ENCODE data around the gene LSAMP. TPM values are rescaled to one million over a fixed set of nuclear protein-coding genes. Genes with fewer than 3 reads are reported as not detected.

Gene LSAMP
- total and polyA plus RNA-seq, 2 experiments from 2014 or later: 4.6 to 6.0 TPM

DNA sequence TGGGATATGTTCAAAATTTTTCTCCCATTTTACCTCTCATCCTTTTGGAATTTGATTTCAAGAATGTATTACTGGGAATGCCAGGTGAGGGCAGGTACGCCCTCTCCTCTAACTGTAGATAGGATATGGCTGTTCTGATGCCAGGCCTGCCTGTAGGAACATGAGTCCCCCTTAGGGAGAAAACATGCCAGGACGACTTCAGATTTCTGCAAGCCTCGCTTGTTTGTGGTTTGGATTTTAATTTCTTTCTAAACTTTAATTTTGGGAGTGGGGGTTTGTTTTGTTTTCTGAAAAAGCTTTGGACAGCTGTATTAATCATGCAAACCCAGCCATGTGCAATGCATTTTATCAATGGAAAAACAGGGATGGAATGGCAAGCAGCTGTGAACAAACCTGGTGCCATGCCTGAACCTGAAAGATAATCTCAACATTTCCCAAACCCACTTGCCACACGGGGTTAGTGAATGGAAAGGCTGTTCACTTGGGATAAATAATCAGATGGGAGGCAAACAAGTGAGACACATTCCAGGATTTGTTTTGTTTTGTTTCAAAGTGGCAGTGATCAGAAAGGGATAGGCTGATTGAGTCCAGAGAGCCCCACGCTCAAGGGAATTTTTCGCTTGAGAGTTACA lies 614.4 kb downstream of the LSAMP start:
- no peaks in the 10 kb centered on the region for H3K27me3 ChIP-seq
- no peak overlapping the region for H3K4me3 ChIP-seq
- TF ChIP-seq, protein P1, sequence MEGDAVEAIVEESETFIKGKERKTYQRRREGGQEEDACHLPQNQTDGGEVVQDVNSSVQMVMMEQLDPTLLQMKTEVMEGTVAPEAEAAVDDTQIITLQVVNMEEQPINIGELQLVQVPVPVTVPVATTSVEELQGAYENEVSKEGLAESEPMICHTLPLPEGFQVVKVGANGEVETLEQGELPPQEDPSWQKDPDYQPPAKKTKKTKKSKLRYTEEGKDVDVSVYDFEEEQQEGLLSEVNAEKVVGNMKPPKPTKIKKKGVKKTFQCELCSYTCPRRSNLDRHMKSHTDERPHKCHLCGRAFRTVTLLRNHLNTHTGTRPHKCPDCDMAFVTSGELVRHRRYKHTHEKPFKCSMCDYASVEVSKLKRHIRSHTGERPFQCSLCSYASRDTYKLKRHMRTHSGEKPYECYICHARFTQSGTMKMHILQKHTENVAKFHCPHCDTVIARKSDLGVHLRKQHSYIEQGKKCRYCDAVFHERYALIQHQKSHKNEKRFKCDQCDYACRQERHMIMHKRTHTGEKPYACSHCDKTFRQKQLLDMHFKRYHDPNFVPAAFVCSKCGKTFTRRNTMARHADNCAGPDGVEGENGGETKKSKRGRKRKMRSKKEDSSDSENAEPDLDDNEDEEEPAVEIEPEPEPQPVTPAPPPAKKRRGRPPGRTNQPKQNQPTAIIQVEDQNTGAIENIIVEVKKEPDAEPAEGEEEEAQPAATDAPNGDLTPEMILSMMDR (IDR thresholded peaks at IDR 0.05; ENCODE audit: low read depth, low read length): no peak
- no peaks in the 10 kb centered on the region for H3K9me3 ChIP-seq (ENCODE audit: low read depth)
- no peaks in the 10 kb centered on the region for H3K36me3 ChIP-seq
- DNase-seq (ENCODE audit: low read depth in 1 of 2, low spot score in 1 of 2): no peak
- H3K4me1 ChIP-seq (ENCODE audit: low read depth): no peaks in the 10 kb centered on the region
- H3K27ac ChIP-seq: no peak overlapping the region

DNA sequence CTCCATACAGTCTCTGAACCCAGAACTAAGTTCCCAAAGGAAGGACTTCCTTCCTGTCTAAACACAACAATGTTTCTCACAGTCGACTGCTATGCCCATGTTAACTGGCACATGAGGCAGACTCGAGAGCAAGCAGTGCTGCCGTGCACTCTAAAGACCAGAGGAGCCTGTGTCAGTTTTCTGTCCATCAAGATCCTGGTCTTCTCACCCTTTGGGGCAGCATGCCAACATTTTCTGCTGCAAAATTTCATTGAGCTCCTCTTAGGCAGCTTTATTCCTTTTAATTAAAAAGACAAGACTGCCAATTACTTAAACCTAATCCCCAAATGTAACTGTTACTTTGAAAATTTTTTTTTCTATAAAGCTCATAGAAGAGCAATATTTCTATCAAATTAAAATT lies 616.9 kb downstream of the LSAMP start:
- H3K9me3 ChIP-seq (ENCODE audit: low read depth): no peaks in the 10 kb centered on the region
- H3K27me3 ChIP-seq: no peaks in the 10 kb centered on the region
- no peak overlapping the region for H3K27ac ChIP-seq
- H3K4me3 ChIP-seq: no peak overlapping the region
- no peak for DNase-seq (ENCODE audit: low read depth in 1 of 2, low spot score in 1 of 2)
- H3K36me3 ChIP-seq: no peaks in the 10 kb centered on the region
- no peaks in the 10 kb centered on the region for H3K4me1 ChIP-seq (ENCODE audit: low read depth)
- TF ChIP-seq, protein P1 (IDR thresholded peaks at IDR 0.05; ENCODE audit: low read depth, low read length): no peak

DNA sequence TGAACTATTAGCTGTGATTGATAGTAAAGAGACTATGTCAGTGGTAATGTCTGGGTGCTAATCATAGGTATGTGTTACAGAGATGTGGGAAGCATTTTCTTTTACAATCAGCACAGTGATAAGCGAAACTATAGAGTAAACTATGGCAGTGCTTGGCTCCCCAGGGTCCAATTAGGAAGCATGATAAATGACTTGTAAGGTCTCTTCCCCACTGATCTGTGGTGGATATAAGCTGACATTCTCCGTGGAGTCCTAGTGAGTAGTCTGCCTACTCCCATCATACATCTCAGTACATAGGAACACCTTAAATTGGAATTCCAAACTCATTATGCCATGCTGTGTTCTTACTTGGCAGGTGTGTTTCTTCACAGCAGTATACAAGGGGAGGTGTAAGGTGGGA lies 617.8 kb downstream of the LSAMP start:
- H3K9me3 ChIP-seq (ENCODE audit: low read depth): no peaks in the 10 kb centered on the region
- H3K27ac ChIP-seq: no peak overlapping the region
- no peaks in the 10 kb centered on the region for H3K27me3 ChIP-seq
- no peak overlapping the region for H3K4me3 ChIP-seq
- TF ChIP-seq, protein P1 (IDR thresholded peaks at IDR 0.05; ENCODE audit: low read depth, low read length): no peak
- no peaks in the 10 kb centered on the region for H3K36me3 ChIP-seq
- H3K4me1 ChIP-seq (ENCODE audit: low read depth): no peaks in the 10 kb centered on the region
- no peak for DNase-seq (ENCODE audit: low read depth in 1 of 2, low spot score in 1 of 2)

DNA sequence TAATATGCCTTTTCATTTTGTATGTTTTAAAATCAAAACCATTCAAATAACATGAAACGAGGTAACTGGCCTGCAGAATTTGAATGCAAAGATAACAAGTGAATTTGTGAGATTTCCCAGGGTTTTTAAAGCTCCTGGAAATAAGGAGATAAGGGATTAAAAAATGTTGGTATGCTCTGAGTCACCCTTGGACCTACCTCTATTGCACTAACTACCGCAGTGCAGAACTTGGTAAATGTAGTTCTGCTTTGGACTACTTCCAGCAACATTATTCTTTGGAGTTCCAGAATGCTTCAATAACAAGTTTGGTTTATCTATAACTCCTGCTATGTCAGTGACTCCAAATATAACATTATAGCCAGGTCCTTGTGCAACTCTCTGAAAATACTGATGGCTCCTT lies 620.2 kb downstream of the LSAMP start:
- H3K27me3 ChIP-seq: no peaks in the 10 kb centered on the region
- no peaks in the 10 kb centered on the region for H3K4me1 ChIP-seq (ENCODE audit: low read depth)
- no peaks in the 10 kb centered on the region for H3K9me3 ChIP-seq (ENCODE audit: low read depth)
- H3K4me3 ChIP-seq: no peak overlapping the region
- peak in 1 of 2 donors; percentile 81 for DNase-seq (ENCODE audit: low read depth in 1 of 2, low spot score in 1 of 2)
- H3K27ac ChIP-seq: no peak overlapping the region
- H3K36me3 ChIP-seq: no peaks in the 10 kb centered on the region
- TF ChIP-seq, protein P1 (IDR thresholded peaks at IDR 0.05; ENCODE audit: low read depth, low read length): no peak

DNA sequence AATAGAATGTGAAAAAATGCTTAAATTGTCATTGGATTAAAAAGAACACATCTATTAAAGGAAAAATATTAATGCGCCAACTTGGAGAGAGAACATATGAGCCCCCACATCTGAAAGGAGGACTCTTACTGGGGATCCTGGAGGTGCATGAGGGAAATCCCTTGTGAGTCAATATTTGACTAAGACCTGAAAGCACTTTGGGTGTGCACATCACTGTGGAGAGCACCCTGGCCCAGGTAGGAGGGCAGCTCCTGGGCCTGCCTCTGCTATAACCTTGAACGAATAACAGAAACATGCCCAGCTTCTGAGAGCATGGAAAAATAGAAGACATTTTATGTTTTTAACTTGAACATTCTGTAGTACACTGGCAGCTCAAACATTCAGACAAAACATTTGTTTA lies 622.2 kb downstream of the LSAMP start:
- Histone ChIP-seq H3K4me1 (ENCODE audit: low read depth) (no peaks in the 10 kb centered on the region), H3K9me3 (ENCODE audit: low read depth) (no peaks in the 10 kb centered on the region), H3K36me3 (no peaks in the 10 kb centered on the region), H3K27ac (no peak overlapping the region), H3K4me3 (no peak overlapping the region), H3K27me3 (no peaks in the 10 kb centered on the region)
- TF ChIP-seq, protein P1 (IDR thresholded peaks at IDR 0.05; ENCODE audit: low read depth, low read length): no peak
- DNase-seq (ENCODE audit: low read depth in 1 of 2, low spot score in 1 of 2): no peak
